COR-L47 (cell line): ENCODE results near the gene L3MBTL2.

ENCODE experiments used
- DNase-seq: peaks from one replicate; lab custom pipeline; 2025; lab: John Stamatoyannopoulos, UW

The L3MBTL2 gene

GRCh38 chr22:41273128-41273527 is 68.0 kb downstream of the L3MBTL2 start:
- no peak for DNase-seq

GRCh38 chr22:41274856-41275255 is 69.7 kb downstream of the L3MBTL2 start:
- DNase-seq = no peak

GRCh38 chr22:41280065-41280464 is 75.0 kb downstream of the L3MBTL2 start:
- DNase-seq = no peak

GRCh38 chr22:41280854-41281253 is 75.7 kb downstream of the L3MBTL2 start:
- no peak for DNase-seq
